Pancreas (tissue), 10 donors: Measurements from ENCODE around the gene CD300A. TPM values are rescaled to one million over a fixed set of nuclear protein-coding genes. Genes with fewer than 3 reads are reported as not detected.

Source experiments
- ATAC-seq, 4 donors: fragments of 200-7000 bp; cut with Tn5 transposase; one replicate each; pipeline versions ENCODE4 v1.8.0 to v1.9.1; 2020; ENCODE audit warnings: mild to moderate bottlenecking in 4 of 4, moderate library complexity in 4 of 4
- DNase-seq, 6 donors: peaks; one replicate each; pipeline ENCODE4 v3.0.0-alpha.2; 2020
- FAIRE-seq: peaks from 2 replicates; lab custom pipeline; 2012; peaks lifted over from hg19 to GRCh38; lab: Jason Lieb, UNC
- H3K27ac ChIP-seq, 4 donors: fragments of 200-600 bp; sonication (generic); 1 replicate in 3 of 4; 2 replicates in 1 of 4; pipeline versions ENCODE4 v1.5.0 to v1.8.0; 2020
- H3K27me3 ChIP-seq, 4 donors: fragments of 200-600 bp; one replicate each; pipeline ENCODE4 v1.8.0; 2021
- H3K36me3 ChIP-seq, 3 donors: fragments of 200-600 bp; sonication (generic) in 1 of 3; one replicate each; pipeline versions ENCODE4 v1.5.0 to v1.8.0; 2020 to 2021
- H3K4me1 ChIP-seq, 3 donors: fragments of 200-600 bp; one replicate each; pipeline ENCODE4 v1.8.0; 2021
- H3K4me3 ChIP-seq, 4 donors: fragments of 200-600 bp; sonication (generic) in 2 of 4; one replicate each; pipeline versions ENCODE4 v1.5.0 to v1.8.0; 2020 to 2021
- H3K9me3 ChIP-seq, 4 donors: fragments of 200-600 bp; one replicate each; pipeline ENCODE4 v1.8.0; 2021
- CTCF ChIP-seq, 4 donors: fragments of 200-600 bp; sonication (generic) in 3 of 4; IDR thresholded peaks; one replicate each; pipeline versions ENCODE4 v1.5.0 to v1.8.0; 2021; ENCODE audit warnings: antibody characterized with exemption in 4 of 4
- WGBS, 2 donors: extraction: QIAGEN DNeasy Blood & Tissue Kit; methylation state at CpG; one replicate each; pipeline ENCODE4 v1.1.7; 2013; 5-methylcytosine and 5-hydroxymethylcytosine counted together
- intact Hi-C, 3 donors: fragments of 100-400 bp; cut with DNase I; formaldehyde crosslinking; loops; one replicate each; pipeline versions ENCODE4 v1.11.1 to v1.14.2; 2022
- polyA plus RNA-seq, 2 donors: library from polyadenylated mRNA; stranded (reverse); fragments of 200-250 nt; gene quantifications; one replicate each; pipeline ENCODE4 v1.2.3, GENCODE V29; 2013
- total RNA-seq, 6 donors: library from RNA; stranded (reverse); fragmentation: NEBNext Ultra II Directional in 4 of 6; extraction: Animal tissue kit (Norgen Biotek cat#: 25700) in 4 of 6; gene quantifications; one replicate each; pipeline versions ENCODE4 v1.2.1 to v1.2.4, GENCODE V29; 2021 to 2023
- donor health status: healthy with polysubstance abuse.
- donor health status: DM: no; HTN: no; CAD: no; lungs with moderate emphysema.
- donor health status: DM: no; HTN: no; CAD: no.
- donor health status: control.
- donor health status: control.
- donor health status: Bipolar disorder and iron deficiency.
- donor health status: DM: yes; HTN: yes; CAD: no.
- donor health status: DM: no; HTN: no; CAD: no.
- donor health status: DM: no; HTN: no; CAD: no.
- donor health status: DM: yes; HTN: yes; CAD: no.

CD300A gene
- total and polyA plus RNA-seq, 8 donors, result 0.37 to 5.1 (median 1.2) TPM

- Histone ChIP-seq H3K27ac (no peak overlapping the region), H3K36me3 (no peaks in the 10 kb centered on the region), H3K27me3 (no peaks in the 10 kb centered on the region), H3K9me3 (no peaks in the 10 kb centered on the region), H3K4me1 (peaks cover 2 to 11% (median 4%) of the 10 kb centered on the region in 3 donors), H3K4me3 (no peak overlapping the region)
- 75 to 82% methylated on average over 7 of the region's 7 CpGs for WGBS, 2 donors
- no peak for FAIRE-seq
- TF ChIP-seq CTCF (IDR thresholded peaks at IDR 0.05), result no peak
- ATAC-seq, result no peak
- no peak for DNase-seq
- intact Hi-C loops, result no loop called here
These were observed 6.8 kb upstream of the CD300A start for GRCh38 chr17:74459622-74460021.

- 80 to 81% methylated on average over 2 of the region's 2 CpGs for WGBS, 2 donors
- no peak overlapping the region for H3K27ac ChIP-seq
These were observed 6.2 kb upstream of the CD300A start for GRCh38 chr17:74460241-74460640.

DNA sequence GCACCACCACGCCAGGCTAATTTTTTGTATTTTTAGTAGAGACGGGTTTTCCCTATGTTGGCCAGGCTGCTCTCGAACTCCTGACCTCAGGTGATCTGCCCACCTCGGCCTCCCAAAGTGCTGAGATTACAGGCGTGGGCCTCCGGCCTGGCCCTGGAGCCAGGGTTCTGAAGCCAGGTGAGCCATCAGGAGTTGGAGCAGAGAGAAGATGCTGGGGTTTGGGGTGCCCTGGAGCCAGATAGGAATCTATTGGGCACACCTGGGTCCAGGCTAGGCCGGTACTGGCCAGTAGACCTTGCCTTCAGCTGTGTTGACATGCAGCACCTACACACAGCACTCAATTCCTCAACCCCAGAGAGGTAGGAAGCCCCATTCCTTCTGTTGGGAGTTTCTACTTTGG lies 5.4 kb upstream of the CD300A start:
- WGBS, 2 donors, result 82 to 95% methylated on average over 7 of the region's 7 CpGs
- H3K4me3 ChIP-seq, result no peak overlapping the region
- FAIRE-seq (no peak), DNase-seq (no peak), ATAC-seq (no peak)
- H3K36me3 ChIP-seq, result no peaks in the 10 kb centered on the region
- peaks cover 0 to 7% (median 0%) of the 10 kb centered on the region in 3 donors for H3K4me1 ChIP-seq
- H3K27me3 ChIP-seq, result no peaks in the 10 kb centered on the region
- H3K9me3 ChIP-seq, result no peaks in the 10 kb centered on the region
- no peak for TF ChIP-seq CTCF (IDR thresholded peaks at IDR 0.05)
- no peak overlapping the region for H3K27ac ChIP-seq
- intact Hi-C loops, result no loop called here

More at GRCh38 chr17:74460241-74460640, 6.2 kb upstream of the CD300A start:
- Histone ChIP-seq H3K9me3 (no peaks in the 10 kb centered on the region), H3K27me3 (no peaks in the 10 kb centered on the region), H3K4me1 (peaks cover 0 to 7% (median 0%) of the 10 kb centered on the region in 3 donors), H3K4me3 (no peak overlapping the region), H3K36me3 (no peaks in the 10 kb centered on the region)
- no peak for FAIRE-seq
- TF ChIP-seq CTCF (IDR thresholded peaks at IDR 0.05), result no peak
- no peak for DNase-seq
- ATAC-seq, result no peak
- intact Hi-C loops, result no loop called here

DNA sequence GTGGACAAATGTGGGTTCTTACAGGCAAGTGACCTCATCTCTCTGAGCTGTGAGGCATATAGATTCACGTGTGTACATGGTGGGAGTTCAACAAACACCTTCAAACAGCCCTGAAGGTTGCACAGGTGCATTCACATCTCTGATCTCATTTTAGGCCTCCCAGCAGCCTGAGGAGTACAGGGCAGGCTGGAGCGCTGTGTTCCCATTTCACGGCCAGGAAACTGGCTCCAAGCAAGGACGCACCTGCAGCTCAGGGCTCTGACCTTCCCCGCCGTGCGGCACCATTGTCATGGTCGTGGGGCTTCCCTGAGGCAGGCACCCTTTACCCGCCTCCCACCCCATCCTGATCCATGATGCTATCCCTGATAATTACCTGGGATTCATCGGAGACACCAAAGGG lies 4.8 kb upstream of the CD300A start:
- Histone ChIP-seq H3K4me3 (no peak overlapping the region), H3K27ac (no peak overlapping the region), H3K36me3 (no peaks in the 10 kb centered on the region), H3K9me3 (no peaks in the 10 kb centered on the region), H3K27me3 (no peaks in the 10 kb centered on the region), H3K4me1 (peaks cover 0 to 7% (median 0%) of the 10 kb centered on the region in 3 donors)
- DNase-seq (no peak), FAIRE-seq (no peak), ATAC-seq (no peak)
- no peak for TF ChIP-seq CTCF (IDR thresholded peaks at IDR 0.05)
- intact Hi-C loops, result no loop called here
- WGBS, 2 donors, result 77 to 88% methylated on average over 10 of the region's 10 CpGs

GRCh38 chr17:74464730-74465377 lies 1.6 kb upstream of the CD300A start:
- ATAC-seq (no peak), FAIRE-seq (no peak)
- H3K27ac ChIP-seq, result no peak overlapping the region

More at GRCh38 chr17:74464730-74465377, 1.6 kb upstream of the CD300A start:
- H3K9me3 ChIP-seq, result no peaks in the 10 kb centered on the region
- DNase-seq, result no peak
- no peak for TF ChIP-seq CTCF (IDR thresholded peaks at IDR 0.05)
- WGBS, 2 donors, result 73 to 83% methylated on average over 7 of the region's 7 CpGs
- H3K27me3 ChIP-seq, result no peaks in the 10 kb centered on the region
- H3K4me3 ChIP-seq, result no peak overlapping the region
- no peaks in the 10 kb centered on the region for H3K4me1 ChIP-seq
- no peaks in the 10 kb centered on the region for H3K36me3 ChIP-seq
- intact Hi-C loops, result loop anchor here in 1 of 3 donors (5.0 kb wide), 1 partner anchor 238 kb away; no protein-coding TSS in a partner anchor
